PC-9 (cell line): Measurements from ENCODE around the gene MICAL2. TPM values are rescaled to one million over a fixed set of nuclear protein-coding genes. Genes with fewer than 3 reads are reported as not detected.

Experiments
- BruUV-seq: library from RNA; stranded (reverse); fragments of 400-500 nt; replicated peaks from 2 replicates; lab custom pipeline; 2021; lab: Mats Ljungman, UMichigan
- CTCF ChIA-PET: fragments of 300-600 bp; sonication (Branson Sonifier 250); formaldehyde crosslinking; loops from one replicate; lab custom pipeline; 2022; ENCODE audit warnings: antibody characterized with exemption; lab: Charles Lee
- POLR2A ChIA-PET: fragments of 300-600 bp; sonication (Branson Sonifier 250); formaldehyde crosslinking; loops from one replicate; lab custom pipeline; 2022; ENCODE audit warnings: antibody characterized with exemption; ENCODE audit not compliant: unreplicated experiment; lab: Charles Lee
- DNase-seq, 2 experiments: peaks; one replicate each; pipeline versions ENCODE4 v3.0.0 to v3.0.0-alpha.2; 2015 to 2022; ENCODE audit warnings: mixed read lengths in 1 of 2
- H2AFZ ChIP-seq: fragments of 200-600 bp; sonication (generic); 2 replicates; pipeline ENCODE4 v1.8.1; 2017; ENCODE audit warnings: antibody characterized with exemption
- H3F3A ChIP-seq: fragments of 200-600 bp; sonication (generic); 2 replicates; pipeline ENCODE4 v1.8.1; 2017; ENCODE audit warnings: antibody characterized with exemption, mild to moderate bottlenecking, low read depth; ENCODE audit not compliant: insufficient read depth
- H3K27ac ChIP-seq: fragments of 200-600 bp; sonication (generic); 2 replicates; pipeline ENCODE4 v1.6.1; 2016; ENCODE audit warnings: mixed run types
- H3K27me3 ChIP-seq: fragments of 200-600 bp; sonication (generic); 2 replicates; pipeline ENCODE4 v1.6.1; 2016; ENCODE audit warnings: low read depth, mixed run types; ENCODE audit not compliant: insufficient read depth
- H3K36me3 ChIP-seq: fragments of 200-600 bp; sonication (generic); 2 replicates; pipeline ENCODE4 v1.6.1; 2016; ENCODE audit warnings: low read depth, mixed run types
- H3K4me1 ChIP-seq: fragments of 200-600 bp; sonication (generic); replicated peaks from 2 replicates; pipeline ENCODE4 v1.6.1; 2016; ENCODE audit warnings: mixed run types; ENCODE audit not compliant: insufficient read depth
- H3K4me2 ChIP-seq: fragments of 200-600 bp; sonication (generic); 2 replicates; pipeline ENCODE4 v1.6.1; 2017; ENCODE audit warnings: mixed run types
- H3K4me3 ChIP-seq: fragments of 200-600 bp; sonication (generic); 2 replicates; pipeline ENCODE4 v1.6.1; 2016; ENCODE audit warnings: mixed run types
- H3K79me2 ChIP-seq: fragments of 200-600 bp; sonication (generic); 2 replicates; pipeline ENCODE4 v1.6.1; 2017; ENCODE audit warnings: low read depth, mixed run types
- H3K9me2 ChIP-seq: fragments of 200-600 bp; sonication (generic); 2 replicates; pipeline ENCODE4 v1.8.1; 2017; ENCODE audit warnings: mild to moderate bottlenecking; ENCODE audit not compliant: insufficient read depth
- H3K9me3 ChIP-seq: fragments of 200-600 bp; sonication (generic); 2 replicates; pipeline ENCODE4 v1.8.1; 2016; ENCODE audit warnings: low read depth; ENCODE audit not compliant: insufficient read depth
- H4K20me1 ChIP-seq: fragments of 200-600 bp; sonication (generic); 2 replicates; pipeline ENCODE4 v1.8.1; 2017; ENCODE audit not compliant: insufficient read depth
- CTCF ChIP-seq: fragments of 200-600 bp; sonication (generic); conservative IDR thresholded peaks from 2 replicates; pipeline ENCODE4 v1.6.1; 2017; ENCODE audit warnings: mixed run types, antibody characterized with exemption, mild to moderate bottlenecking, moderate library complexity
- EZH2 ChIP-seq: fragments of 200-600 bp; sonication (generic); IDR thresholded peaks from 2 replicates; pipeline ENCODE4 v1.8.0; 2017; ENCODE audit warnings: antibody characterized with exemption, low read depth
- intact Hi-C: fragments of 100-400 bp; cut with micrococcal nuclease; formaldehyde crosslinking; loops from one replicate; pipeline ENCODE4 v1.10.0; 2022; ENCODE audit not compliant: unreplicated experiment
- total RNA-seq: library from RNA; stranded (reverse); gene quantifications from 2 replicates; pipeline ENCODE4 v1.2.3, GENCODE V29; 2021

The MICAL2 gene
- total RNA-seq, 1 experiment from 2014 or later = 32.4 TPM

GRCh38 chr11:12238420-12238819 lies 128.0 kb downstream of the MICAL2 start:
- Histone ChIP-seq H2AFZ (no peak overlapping the region), H4K20me1 (no peaks in the 10 kb centered on the region), H3F3A (no peaks in the 10 kb centered on the region), H3K4me2 (no peak overlapping the region), H3K27ac (no peak overlapping the region), H3K79me2 (no peaks in the 10 kb centered on the region), H3K36me3 (0 out of 2 replicates have a peak, but pooled peaks cover 7% of the 10 kb centered on the region), H3K27me3 (no peaks in the 10 kb centered on the region), H3K9me3 (no peaks in the 10 kb centered on the region), H3K4me3 (no peak overlapping the region), H3K9me2 (no peaks in the 10 kb centered on the region), H3K4me1 (no peaks in the 10 kb centered on the region; the same call in 1 of the 2 replicates)
- BruUV-seq = no TSS peak
- intact Hi-C loops = loop anchor here (5.0 kb wide), 1 partner anchor 116 kb away; no protein-coding TSS in a partner anchor
- DNase-seq = no peak
- ChIA-PET CTCF (no interaction called here), POLR2A (interaction anchor here (0.7 to 0.8 kb wide), 2 partner anchors 15 to 45 kb away, joined by 4 to 13 read pairs; no protein-coding TSS in a partner anchor)
- no peak for TF ChIP-seq CTCF

GRCh38 chr11:12239396-12239795 lies 129.0 kb downstream of the MICAL2 start:
- BruUV-seq = no TSS peak
- Histone ChIP-seq H2AFZ (no peak overlapping the region), H3K36me3 (0 out of 2 replicates have a peak, but pooled peaks cover 7% of the 10 kb centered on the region), H3K9me2 (no peaks in the 10 kb centered on the region), H3K79me2 (no peaks in the 10 kb centered on the region), H3K4me2 (no peak overlapping the region), H3K27ac (no peak overlapping the region), H3K4me3 (no peak overlapping the region), H3K4me1 (peaks cover 2% of the 10 kb centered on the region; the same call in 1 of the 2 replicates), H3K27me3 (no peaks in the 10 kb centered on the region), H3F3A (no peaks in the 10 kb centered on the region), H4K20me1 (no peaks in the 10 kb centered on the region), H3K9me3 (no peaks in the 10 kb centered on the region)
- ChIA-PET CTCF (interaction anchor here (0.6 kb wide), 1 partner anchor 23 kb away, joined by 3 read pairs; no protein-coding TSS in a partner anchor), POLR2A (no interaction called here)
- TF ChIP-seq CTCF (no peak), EZH2 (no peak)
- DNase-seq = no peak
- intact Hi-C loops = loop anchor here (5.0 kb wide), 1 partner anchor 117 kb away; no protein-coding TSS in a partner anchor

- ChIA-PET CTCF (interaction anchor here (0.6 kb wide), 1 partner anchor 24 kb away, joined by 3 read pairs; no protein-coding TSS in a partner anchor), POLR2A (no interaction called here)
- Histone ChIP-seq H3K9me3 (no peaks in the 10 kb centered on the region), H3K4me1 (peaks cover 7% of the 10 kb centered on the region), H3K36me3 (0 out of 2 replicates have a peak, but pooled peaks cover 7% of the 10 kb centered on the region), H3K4me2 (no peak overlapping the region), H4K20me1 (no peaks in the 10 kb centered on the region), H2AFZ (no peak overlapping the region), H3K27ac (no peak overlapping the region), H3K4me3 (no peak overlapping the region), H3K79me2 (no peaks in the 10 kb centered on the region), H3F3A (0 out of 2 replicates have a peak, but pooled peaks cover under 1% of the 10 kb centered on the region), H3K9me2 (no peaks in the 10 kb centered on the region), H3K27me3 (no peaks in the 10 kb centered on the region)
- no peak for DNase-seq
- intact Hi-C loops = loop anchor here (5.0 kb wide), 1 partner anchor 118 kb away; no protein-coding TSS in a partner anchor
- TF ChIP-seq EZH2 (no peak), CTCF (no peak)
- no TSS peak for BruUV-seq
Measured at GRCh38 chr11:12239804-12240371, 129.5 kb downstream of the MICAL2 start.
